HCT116 (cell line): ENCODE results near the gene KISS1R. TPM values are rescaled to one million over a fixed set of nuclear protein-coding genes. Genes with fewer than 3 reads are reported as not detected.

Experiments
- ATAC-seq: fragments of 200-7000 bp; cut with Tn5 transposase; 2 replicates; pipeline ENCODE4 v1.9.1; 2020; ENCODE audit warnings: mild to moderate bottlenecking, moderate library complexity
- BruUV-seq: library from RNA; stranded (reverse); fragments of 400-500 nt; replicated peaks from 2 replicates; lab custom pipeline; 2021; lab: Mats Ljungman, UMichigan
- CTCF ChIA-PET: fragments of 300-600 bp; sonication (Branson Sonifier 250); formaldehyde crosslinking; loops from one replicate; lab custom pipeline; 2021; ENCODE audit warnings: antibody characterized with exemption; lab: Charles Lee
- POLR2A ChIA-PET: fragments of 300-600, 350-600 bp; sonication (Branson Sonifier 250); formaldehyde crosslinking; loops from one replicate; lab custom pipeline; 2021; ENCODE audit warnings: antibody characterized with exemption; lab: Charles Lee
- RAD21 ChIA-PET, 2 experiments: fragments of 300-600 bp; sonication (Branson Sonifier 250); formaldehyde crosslinking; loops; one replicate each; lab custom pipeline; 2023; ENCODE audit warnings: low total read pairs in 2 of 2; ENCODE audit not compliant: uncharacterized antibody in 2 of 2, unreplicated experiment in 2 of 2, low non-redundant PET in 1 of 2; lab: Charles Lee
- DNase-seq: peaks from one replicate; pipeline ENCODE4 v3.0.0-alpha.2; 2010; ENCODE audit warnings: low read depth, low spot score
- H2AFZ ChIP-seq: fragments of 200-600 bp; shearing (Covaris generic), sonication (generic); 2 replicates; pipeline ENCODE4 v1.6.1; 2017; ENCODE audit warnings: low read depth, mixed run types, mixed read lengths, antibody characterized with exemption, low read length; ENCODE audit not compliant: poor library complexity, severe bottlenecking
- H3K27ac ChIP-seq: 2 replicates; pipeline ENCODE4 v1.5.1; 2012; ENCODE audit warnings: low read depth, low read length
- H3K27me3 ChIP-seq: fragments of 200-600 bp; sonication (generic); 2 replicates; pipeline ENCODE4 v1.6.1; 2016; ENCODE audit warnings: mixed run types, low read length, mixed read lengths; ENCODE audit not compliant: insufficient read depth
- H3K36me3 ChIP-seq, 2 experiments: fragments of 200-500 bp in 1 of 2; fragments of 200-600 bp in 1 of 2; sonication (Bioruptor generic) in 1 of 2; sonication (generic) in 1 of 2; 2 replicates each; pipeline versions ENCODE4 v1.5.1 to v1.6.1; 2014 to 2016; ENCODE audit warnings: low read length in 2 of 2, inconsistent platforms in 1 of 2, mixed read lengths in 1 of 2, mixed run types in 1 of 2; ENCODE audit not compliant: insufficient read depth in 2 of 2, control insufficient read depth in 1 of 2
- H3K4me1 ChIP-seq, 2 experiments: fragments of 200-600 bp in 1 of 2; sonication (generic) in 1 of 2; 2 replicates each; pipeline versions ENCODE4 v1.5.1 to v1.6.1; 2012 to 2017; ENCODE audit warnings: low read length in 2 of 2, inconsistent platforms in 1 of 2, mild to moderate bottlenecking in 1 of 2, mixed read lengths in 1 of 2, mixed run types in 1 of 2, moderate library complexity in 1 of 2; ENCODE audit not compliant: insufficient read depth in 2 of 2, control insufficient read depth in 1 of 2
- H3K4me2 ChIP-seq: fragments of 200-600 bp; sonication (generic); 2 replicates; pipeline ENCODE4 v1.6.1; 2017; ENCODE audit warnings: mixed run types, low read length, mixed read lengths
- H3K4me3 ChIP-seq, 2 experiments: fragments of 200-600 bp in 1 of 2; sonication (generic) in 1 of 2; replicated peaks in 1 of 2; 2 replicates each; pipeline ENCODE4 v1.5.1; 2011 to 2016; ENCODE audit warnings: low read length in 2 of 2, control low read depth in 1 of 2, low read depth in 1 of 2, mild to moderate bottlenecking in 1 of 2, mixed read lengths in 1 of 2, mixed run types in 1 of 2
- H3K79me2 ChIP-seq: fragments of 200-600 bp; sonication (generic); 2 replicates; pipeline ENCODE4 v1.6.1; 2017; ENCODE audit warnings: mild to moderate bottlenecking, mixed run types, low read length, moderate library complexity, mixed read lengths; ENCODE audit not compliant: insufficient read depth
- H3K9ac ChIP-seq: fragments of 200-600 bp; sonication (generic); 2 replicates; pipeline ENCODE4 v1.6.1; 2016; ENCODE audit warnings: low read length, mixed read lengths
- H3K9me2 ChIP-seq: fragments of 200-600 bp; sonication (generic), shearing (Covaris generic); 2 replicates; pipeline ENCODE4 v1.6.1; 2017; ENCODE audit warnings: mixed run types, mild to moderate bottlenecking, moderate library complexity; ENCODE audit not compliant: insufficient read depth
- H3K9me3 ChIP-seq, 2 experiments: fragments of 200-500 bp in 1 of 2; fragments of 200-600 bp in 1 of 2; sonication (Bioruptor generic) in 1 of 2; sonication (generic) in 1 of 2; 2 replicates each; pipeline ENCODE4 v1.6.1; 2014 to 2017; ENCODE audit warnings: low read length in 2 of 2, mixed read lengths in 2 of 2, inconsistent platforms in 1 of 2, low read depth in 1 of 2, mild to moderate bottlenecking in 1 of 2, mixed run types in 1 of 2, moderate library complexity in 1 of 2; ENCODE audit not compliant: control insufficient read depth in 1 of 2, insufficient read depth in 1 of 2
- H4K20me1 ChIP-seq: fragments of 200-600 bp; sonication (generic), shearing (Covaris generic); 2 replicates; pipeline ENCODE4 v1.6.1; 2017; ENCODE audit warnings: mixed run types, mild to moderate bottlenecking, moderate library complexity; ENCODE audit not compliant: insufficient read depth
- EGR1 ChIP-seq: IDR thresholded peaks from 2 replicates; pipeline ENCODE4 v1.6.1; 2012; ENCODE audit warnings: low read depth
- ELF1 ChIP-seq: IDR thresholded peaks from 2 replicates; pipeline ENCODE4 v1.6.1; 2012; ENCODE audit warnings: low read depth, borderline replicate concordance
- FOSL1 ChIP-seq: IDR thresholded peaks from 2 replicates; pipeline ENCODE4 v1.6.1; 2012; ENCODE audit warnings: low read depth
- JUND ChIP-seq: IDR thresholded peaks from 2 replicates; pipeline ENCODE4 v1.6.1; 2012
- POLR2A ChIP-seq: IDR thresholded peaks from 2 replicates; pipeline ENCODE4 v1.7.0; 2011; ENCODE audit warnings: borderline replicate concordance; ENCODE audit not compliant: insufficient read depth, insufficient read length; ENCODE audit errors: extremely low read depth
- POLR2AphosphoS5 ChIP-seq: IDR thresholded peaks from 2 replicates; pipeline ENCODE4 v1.6.1; 2011; ENCODE audit warnings: mild to moderate bottlenecking, low read depth, low read length, moderate library complexity
- RAD21 ChIP-seq: IDR thresholded peaks from 2 replicates; pipeline ENCODE4 v1.6.1; 2012; ENCODE audit warnings: low read depth, mild to moderate bottlenecking
- SP1 ChIP-seq: IDR thresholded peaks from 2 replicates; pipeline ENCODE4 v1.6.1; 2012; ENCODE audit warnings: low read depth
- TCF7L2 ChIP-seq: IDR thresholded peaks from 2 replicates; pipeline ENCODE4 v1.7.0; 2011; ENCODE audit warnings: borderline replicate concordance, inconsistent platforms; ENCODE audit not compliant: insufficient read depth, insufficient read length; ENCODE audit errors: extremely low read depth
- ZNF274 ChIP-seq: fragments of 200-500 bp; sonication (Bioruptor generic); IDR thresholded peaks from 2 replicates; pipeline ENCODE4 v1.6.1; 2014; ENCODE audit warnings: mild to moderate bottlenecking, low read depth, low read length, inconsistent platforms
- intact Hi-C: fragments of 100-400 bp; cut with micrococcal nuclease; formaldehyde crosslinking; loops from 2 replicates; pipeline ENCODE4 v1.10.0; 2022
- total RNA-seq: library from RNA; stranded (reverse); gene quantifications from one replicate; pipeline ENCODE4 v1.2.1, GENCODE V29; 2021; ENCODE audit not compliant: unreplicated experiment
- TF ChIP-seq, protein P1 (sequence below): IDR thresholded peaks from 2 replicates; pipeline ENCODE4 v1.6.1; 2012

KISS1R gene
- total RNA-seq, 1 experiment from 2014 or later, result 5.9 TPM

DNA sequence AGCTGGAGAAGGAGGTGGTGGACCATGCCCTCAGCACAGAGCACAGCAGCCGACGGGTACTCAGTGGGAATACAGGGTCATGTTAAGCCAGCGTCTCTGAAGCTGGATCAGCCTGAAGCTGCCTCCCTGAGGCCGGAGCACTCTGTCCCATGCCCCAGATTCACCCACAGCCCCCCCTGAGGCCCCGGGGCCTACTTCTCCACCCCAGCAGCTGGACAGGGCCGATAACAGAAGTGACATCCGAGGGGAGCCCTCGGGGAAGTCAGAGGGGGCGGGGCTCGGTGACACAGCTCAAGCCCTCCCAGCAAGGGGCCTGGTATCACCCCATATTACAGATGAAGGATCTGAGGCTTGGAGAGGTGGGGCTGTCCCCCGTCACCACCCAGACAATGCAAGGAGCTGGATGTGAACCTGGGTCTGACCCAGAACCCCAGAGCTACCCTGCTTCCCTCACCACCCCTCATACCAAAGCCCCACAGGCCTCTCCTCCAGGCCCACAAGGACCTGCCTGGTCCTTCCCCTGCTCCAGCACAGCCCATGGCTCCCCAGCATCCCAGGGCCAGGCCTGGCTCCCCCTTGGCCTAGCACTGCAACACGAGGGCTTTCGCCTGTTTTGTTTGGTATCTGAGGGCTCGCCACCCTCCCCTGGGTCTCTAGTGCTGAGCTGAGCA, 9.8 kb upstream of the KISS1R start:
- H3K79me2 ChIP-seq, result peaks cover 69% of the 10 kb centered on the region
- TF ChIP-seq ZNF274 (no peak), ELF1 (no peak), TCF7L2 (no peak), JUND (no peak), SP1 (no peak), POLR2A (no peak), FOSL1 (no peak), POLR2AphosphoS5 (no peak), EGR1 (no peak), RAD21 (no peak)
- TF ChIP-seq, protein P1, sequence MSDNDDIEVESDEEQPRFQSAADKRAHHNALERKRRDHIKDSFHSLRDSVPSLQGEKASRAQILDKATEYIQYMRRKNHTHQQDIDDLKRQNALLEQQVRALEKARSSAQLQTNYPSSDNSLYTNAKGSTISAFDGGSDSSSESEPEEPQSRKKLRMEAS, result no peak
- ChIA-PET CTCF (no interaction called here), RAD21 (no interaction called here), POLR2A (no interaction called here)
- H3K4me1 ChIP-seq, result peaks cover 24 to 36% of the 10 kb centered on the region in 2 experiments
- BruUV-seq, result no TSS peak
- ATAC-seq (no peak), DNase-seq (no peak)
- intact Hi-C loops, result no loop called here
- no peaks in the 10 kb centered on the region for H3K36me3 ChIP-seq
- H2AFZ ChIP-seq, result no peak overlapping the region
- no peaks in the 10 kb centered on the region for H3K27me3 ChIP-seq
- peaks cover 4% of the 10 kb centered on the region; the same call in 1 of the 2 replicates for H4K20me1 ChIP-seq
- H3K9me3 ChIP-seq, result no peaks in the 10 kb centered on the region
- no peaks in the 10 kb centered on the region for H3K9me2 ChIP-seq
- H3K4me3 ChIP-seq, result no peak overlapping the region
- no peak overlapping the region for H3K27ac ChIP-seq
- no peak overlapping the region for H3K4me2 ChIP-seq
- no peak overlapping the region for H3K9ac ChIP-seq
